Pancreas (tissue), 10 donors: ENCODE data around the gene TSC22D3. TPM values are rescaled to one million over a fixed set of nuclear protein-coding genes. Genes with fewer than 3 reads are reported as not detected.

ENCODE experiments used
- ATAC-seq, 4 donors: fragments of 200-7000 bp; cut with Tn5 transposase; one replicate each; pipeline versions ENCODE4 v1.8.0 to v1.9.1; 2020; ENCODE audit warnings: mild to moderate bottlenecking in 4 of 4, moderate library complexity in 4 of 4
- DNase-seq, 6 donors: peaks; one replicate each; pipeline ENCODE4 v3.0.0-alpha.2; 2020
- FAIRE-seq: peaks from 2 replicates; lab custom pipeline; 2012; peaks lifted over from hg19 to GRCh38; lab: Jason Lieb, UNC
- H3K27ac ChIP-seq, 4 donors: fragments of 200-600 bp; sonication (generic); 1 replicate in 3 of 4; 2 replicates in 1 of 4; pipeline versions ENCODE4 v1.5.0 to v1.8.0; 2020
- H3K27me3 ChIP-seq, 4 donors: fragments of 200-600 bp; one replicate each; pipeline ENCODE4 v1.8.0; 2021
- H3K36me3 ChIP-seq, 3 donors: fragments of 200-600 bp; sonication (generic) in 1 of 3; one replicate each; pipeline versions ENCODE4 v1.5.0 to v1.8.0; 2020 to 2021
- H3K4me1 ChIP-seq, 3 donors: fragments of 200-600 bp; one replicate each; pipeline ENCODE4 v1.8.0; 2021
- H3K4me3 ChIP-seq, 4 donors: fragments of 200-600 bp; sonication (generic) in 2 of 4; one replicate each; pipeline versions ENCODE4 v1.5.0 to v1.8.0; 2020 to 2021
- H3K9me3 ChIP-seq, 4 donors: fragments of 200-600 bp; one replicate each; pipeline ENCODE4 v1.8.0; 2021
- WGBS, 2 donors: extraction: QIAGEN DNeasy Blood & Tissue Kit; methylation state at CpG; one replicate each; pipeline ENCODE4 v1.1.7; 2013; 5-methylcytosine and 5-hydroxymethylcytosine counted together
- intact Hi-C, 3 donors: fragments of 100-400 bp; cut with DNase I; formaldehyde crosslinking; loops; one replicate each; pipeline versions ENCODE4 v1.11.1 to v1.14.2; 2022
- polyA plus RNA-seq, 2 donors: library from polyadenylated mRNA; stranded (reverse); fragments of 200-250 nt; gene quantifications; one replicate each; pipeline ENCODE4 v1.2.3, GENCODE V29; 2013
- total RNA-seq, 6 donors: library from RNA; stranded (reverse); fragmentation: NEBNext Ultra II Directional in 4 of 6; extraction: Animal tissue kit (Norgen Biotek cat#: 25700) in 4 of 6; gene quantifications; one replicate each; pipeline versions ENCODE4 v1.2.1 to v1.2.4, GENCODE V29; 2021 to 2023
- TF ChIP-seq, protein P1 (sequence below), 4 donors: fragments of 200-600 bp; sonication (generic) in 3 of 4; IDR thresholded peaks; one replicate each; pipeline versions ENCODE4 v1.5.0 to v1.8.0; 2021; ENCODE audit warnings: antibody characterized with exemption in 4 of 4
- donor health status: healthy with polysubstance abuse.
- donor health status: DM: no; HTN: no; CAD: no; lungs with moderate emphysema.
- donor health status: DM: no; HTN: no; CAD: no.
- donor health status: control.
- donor health status: control.
- donor health status: Bipolar disorder and iron deficiency.
- donor health status: DM: yes; HTN: yes; CAD: no.
- donor health status: DM: no; HTN: no; CAD: no.
- donor health status: DM: no; HTN: no; CAD: no.
- donor health status: DM: yes; HTN: yes; CAD: no.

TSC22D3 gene
- total and polyA plus RNA-seq, 8 donors = 12.8 to 86.6 (median 47.3) TPM

- no peak overlapping the region for H3K4me3 ChIP-seq
- H3K36me3 ChIP-seq = no peaks in the 10 kb centered on the region
- peaks cover 24 to 48% (median 32%) of the 10 kb centered on the region in 3 donors for H3K4me1 ChIP-seq
- H3K27me3 ChIP-seq = peaks cover 0 to 4% (median 0%) of the 10 kb centered on the region in 4 donors
- WGBS, 2 donors = 51 to 58% methylated on average over 8 of the region's 8 CpGs
- FAIRE-seq = no peak
- peak in 2 of 4 donors; percentile 13 to 21 for ATAC-seq
- peak overlapping the region in 2 of 4 donors; percentile 53 to 77 for H3K27ac ChIP-seq
- H3K9me3 ChIP-seq = no peaks in the 10 kb centered on the region
- TF ChIP-seq, protein P1, sequence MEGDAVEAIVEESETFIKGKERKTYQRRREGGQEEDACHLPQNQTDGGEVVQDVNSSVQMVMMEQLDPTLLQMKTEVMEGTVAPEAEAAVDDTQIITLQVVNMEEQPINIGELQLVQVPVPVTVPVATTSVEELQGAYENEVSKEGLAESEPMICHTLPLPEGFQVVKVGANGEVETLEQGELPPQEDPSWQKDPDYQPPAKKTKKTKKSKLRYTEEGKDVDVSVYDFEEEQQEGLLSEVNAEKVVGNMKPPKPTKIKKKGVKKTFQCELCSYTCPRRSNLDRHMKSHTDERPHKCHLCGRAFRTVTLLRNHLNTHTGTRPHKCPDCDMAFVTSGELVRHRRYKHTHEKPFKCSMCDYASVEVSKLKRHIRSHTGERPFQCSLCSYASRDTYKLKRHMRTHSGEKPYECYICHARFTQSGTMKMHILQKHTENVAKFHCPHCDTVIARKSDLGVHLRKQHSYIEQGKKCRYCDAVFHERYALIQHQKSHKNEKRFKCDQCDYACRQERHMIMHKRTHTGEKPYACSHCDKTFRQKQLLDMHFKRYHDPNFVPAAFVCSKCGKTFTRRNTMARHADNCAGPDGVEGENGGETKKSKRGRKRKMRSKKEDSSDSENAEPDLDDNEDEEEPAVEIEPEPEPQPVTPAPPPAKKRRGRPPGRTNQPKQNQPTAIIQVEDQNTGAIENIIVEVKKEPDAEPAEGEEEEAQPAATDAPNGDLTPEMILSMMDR (IDR thresholded peaks at IDR 0.05) = no peak
- peak in 2 of 6 donors; percentile 51 to 62 for DNase-seq
- intact Hi-C loops = loop anchor here in 1 of 3 donors (10.0 kb wide), 1 partner anchor 65 kb away; no protein-coding TSS in a partner anchor
Observed at GRCh38 chrX:107729558-107730297, 45.9 kb downstream of the TSC22D3 start.

DNA sequence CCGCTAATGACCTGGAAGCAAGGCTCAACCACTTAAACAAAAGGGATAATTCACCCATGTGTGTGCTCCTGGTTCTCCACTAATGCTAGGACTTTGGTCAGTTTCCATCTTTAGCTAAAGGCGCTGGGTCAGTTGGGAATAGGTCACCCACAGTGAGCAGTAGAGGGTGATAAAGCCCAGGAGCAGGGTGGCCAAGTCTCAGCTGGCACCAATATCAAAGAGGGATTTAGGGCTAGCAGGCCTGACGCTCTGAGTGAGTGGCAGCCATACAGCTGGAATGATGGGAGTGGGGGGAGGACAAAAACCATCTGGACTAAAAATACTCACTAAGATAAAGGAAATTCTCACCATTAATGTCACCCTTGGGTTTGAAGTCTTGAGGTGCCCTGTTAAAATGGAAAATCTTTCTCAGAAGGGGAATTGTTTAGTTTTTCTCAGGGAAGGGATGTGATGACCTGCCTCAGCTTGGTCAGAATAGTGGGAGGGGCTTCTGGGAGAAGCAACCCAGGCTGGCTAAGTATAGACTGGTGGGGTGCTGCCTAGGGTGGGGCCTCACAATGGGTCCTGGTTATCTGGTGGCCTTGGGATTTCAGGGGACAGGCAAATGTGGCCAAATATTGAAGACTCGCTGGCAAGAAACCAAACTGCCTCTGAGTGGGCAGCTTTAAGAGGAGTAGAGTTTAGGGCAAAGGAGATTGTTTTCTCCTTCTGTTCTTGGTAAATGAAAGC lies 47.1 kb downstream of the TSC22D3 start:
- H3K9me3 ChIP-seq = no peaks in the 10 kb centered on the region
- no peak for DNase-seq
- no peak overlapping the region for H3K4me3 ChIP-seq
- peaks cover 0 to 4% (median 0%) of the 10 kb centered on the region in 4 donors for H3K27me3 ChIP-seq
- intact Hi-C loops = loop anchor here in 1 of 3 donors (10.0 kb wide), 1 partner anchor 64 kb away; no protein-coding TSS in a partner anchor
- H3K36me3 ChIP-seq = no peaks in the 10 kb centered on the region
- ATAC-seq = no peak
- peaks cover 24 to 53% (median 32%) of the 10 kb centered on the region in 3 donors for H3K4me1 ChIP-seq
- peak overlapping the region in 2 of 4 donors; percentile 53 to 77 for H3K27ac ChIP-seq
- TF ChIP-seq, protein P1 (IDR thresholded peaks at IDR 0.05) = no peak
- 69 to 71% methylated on average over 4 of the region's 4 CpGs for WGBS, 2 donors
- no peak for FAIRE-seq

GRCh38 chrX:107726816-107727534 lies 48.6 kb downstream of the TSC22D3 start:
- Histone ChIP-seq H3K27ac (no peak overlapping the region), H3K9me3 (no peaks in the 10 kb centered on the region), H3K4me3 (no peak overlapping the region), H3K27me3 (peaks cover 0 to 4% (median 0%) of the 10 kb centered on the region in 4 donors), H3K4me1 (peaks cover 24 to 57% (median 32%) of the 10 kb centered on the region in 3 donors), H3K36me3 (no peaks in the 10 kb centered on the region)
- DNase-seq (no peak), FAIRE-seq (peak; percentile 80), ATAC-seq (peak in 1 of 4 donors; percentile 7)
- 33 to 45% methylated on average over 9 of the region's 9 CpGs for WGBS, 2 donors
- intact Hi-C loops = loop anchor here in 1 of 3 donors (10.0 kb wide), 1 partner anchor 62 kb away; no protein-coding TSS in a partner anchor
- TF ChIP-seq, protein P1 (IDR thresholded peaks at IDR 0.05) = no peak

DNA sequence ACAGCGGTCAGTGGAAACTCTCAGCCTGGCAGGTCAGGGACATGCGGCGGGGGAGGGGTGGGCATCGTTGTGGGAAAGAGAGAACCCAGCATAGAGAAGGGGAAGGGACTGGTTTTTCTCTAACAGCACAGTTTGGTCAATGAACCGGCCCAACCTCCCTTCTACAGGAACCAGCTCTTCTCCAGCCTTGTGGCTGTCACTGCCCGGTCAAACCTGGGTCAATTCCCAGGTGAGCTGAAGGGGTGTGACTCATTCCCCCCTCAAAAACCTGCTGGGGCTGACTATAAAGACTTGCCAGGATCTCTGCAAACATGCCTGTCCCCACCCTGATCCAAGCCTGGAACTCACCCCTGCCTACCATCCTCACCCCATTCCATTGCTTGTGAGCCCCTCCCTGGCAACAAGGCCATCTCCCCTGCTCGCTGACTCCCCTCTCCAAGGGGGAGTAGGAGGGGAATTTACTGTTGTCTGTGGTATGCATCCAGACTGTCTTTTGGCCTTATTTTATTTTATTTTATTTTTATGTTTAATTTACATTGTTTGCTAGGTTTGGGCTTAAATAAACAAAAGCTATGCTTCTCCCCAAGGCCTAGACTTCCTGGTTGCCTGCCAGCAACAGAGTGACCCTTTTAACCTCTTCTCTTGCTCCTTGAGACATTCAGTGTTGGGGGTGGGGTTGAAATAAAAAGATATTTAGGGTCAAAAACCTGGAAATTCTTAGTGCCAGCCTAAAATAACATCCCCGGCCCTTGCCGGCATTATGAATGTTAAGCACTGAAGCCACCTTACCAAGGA lies 49.6 kb downstream of the TSC22D3 start:
- no peaks in the 10 kb centered on the region for H3K36me3 ChIP-seq
- H3K27ac ChIP-seq = peak overlapping the region in 2 of 4 donors; percentile 13 to 42
- WGBS, 2 donors = 50 to 63% methylated on average over 9 of the region's 9 CpGs
- no peak overlapping the region for H3K4me3 ChIP-seq
- no peak for FAIRE-seq
- DNase-seq = no peak
- H3K9me3 ChIP-seq = no peaks in the 10 kb centered on the region
- peak; percentile 9 to 52 (median 32) for ATAC-seq
- H3K27me3 ChIP-seq = peaks cover 0 to 4% (median 0%) of the 10 kb centered on the region in 4 donors
- peaks cover 16 to 49% (median 32%) of the 10 kb centered on the region in 3 donors for H3K4me1 ChIP-seq
- intact Hi-C loops = loop anchor here in 1 of 3 donors (10.0 kb wide), 1 partner anchor 61 kb away; no protein-coding TSS in a partner anchor
- TF ChIP-seq, protein P1 (IDR thresholded peaks at IDR 0.05) = no peak
